Body of pancreas (tissue), 4 donors: ENCODE results near the gene COMMD10.

Experiments used
- POLR2A ChIP-seq, 3 donors: fragments of 450-650 bp; IDR thresholded peaks; one replicate each; pipeline ENCODE4 v1.6.1; 2016; ENCODE audit warnings: antibody characterized with exemption in 3 of 3, mild to moderate bottlenecking in 2 of 3
- TF ChIP-seq, protein P1 (sequence below), 7 experiments: fragments of 450-650 bp in 4 of 7; fragments of 200-600 bp in 3 of 7; sonication (generic) in 3 of 7; IDR thresholded peaks; one replicate each; pipeline ENCODE4 v1.5.1; 2016 to 2019; ENCODE audit warnings: antibody characterized with exemption in 7 of 7

DNA sequence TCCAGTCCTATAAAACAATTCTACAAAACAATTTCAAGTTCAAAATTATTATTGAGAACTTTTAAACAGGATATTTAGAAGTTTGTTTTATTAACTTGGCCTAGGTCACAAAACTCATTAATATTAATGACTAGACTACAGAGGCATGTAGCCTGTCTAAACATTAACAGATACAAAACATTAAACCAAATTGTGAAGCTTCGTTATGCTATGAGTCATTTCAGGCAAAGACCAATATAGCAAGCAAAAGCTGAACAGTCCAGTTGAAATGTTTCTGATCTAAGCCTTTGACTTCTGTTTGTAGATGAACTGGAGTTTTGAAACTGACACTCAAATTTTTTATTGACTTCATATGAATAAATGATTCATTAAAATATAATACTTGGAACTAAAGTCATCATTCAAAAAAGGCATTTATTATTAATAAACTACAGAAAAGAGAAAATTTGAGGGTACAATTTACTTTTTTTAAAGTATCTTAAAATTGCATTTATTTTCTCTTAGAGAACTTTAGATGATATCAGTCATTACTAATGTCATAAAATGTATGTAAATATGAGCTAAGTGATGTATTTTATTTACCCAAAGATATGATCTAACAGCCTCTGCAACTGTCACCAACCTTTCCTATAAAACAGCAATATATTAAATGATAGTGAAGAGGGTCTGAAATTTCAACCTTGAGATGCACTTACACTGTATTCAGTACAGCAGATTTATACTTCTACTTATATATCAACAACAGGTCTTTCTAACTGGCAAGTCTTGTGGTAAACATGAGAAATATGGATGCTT is 188.8 kb downstream of the COMMD10 start:
- TF ChIP-seq, protein P1, sequence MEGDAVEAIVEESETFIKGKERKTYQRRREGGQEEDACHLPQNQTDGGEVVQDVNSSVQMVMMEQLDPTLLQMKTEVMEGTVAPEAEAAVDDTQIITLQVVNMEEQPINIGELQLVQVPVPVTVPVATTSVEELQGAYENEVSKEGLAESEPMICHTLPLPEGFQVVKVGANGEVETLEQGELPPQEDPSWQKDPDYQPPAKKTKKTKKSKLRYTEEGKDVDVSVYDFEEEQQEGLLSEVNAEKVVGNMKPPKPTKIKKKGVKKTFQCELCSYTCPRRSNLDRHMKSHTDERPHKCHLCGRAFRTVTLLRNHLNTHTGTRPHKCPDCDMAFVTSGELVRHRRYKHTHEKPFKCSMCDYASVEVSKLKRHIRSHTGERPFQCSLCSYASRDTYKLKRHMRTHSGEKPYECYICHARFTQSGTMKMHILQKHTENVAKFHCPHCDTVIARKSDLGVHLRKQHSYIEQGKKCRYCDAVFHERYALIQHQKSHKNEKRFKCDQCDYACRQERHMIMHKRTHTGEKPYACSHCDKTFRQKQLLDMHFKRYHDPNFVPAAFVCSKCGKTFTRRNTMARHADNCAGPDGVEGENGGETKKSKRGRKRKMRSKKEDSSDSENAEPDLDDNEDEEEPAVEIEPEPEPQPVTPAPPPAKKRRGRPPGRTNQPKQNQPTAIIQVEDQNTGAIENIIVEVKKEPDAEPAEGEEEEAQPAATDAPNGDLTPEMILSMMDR (IDR thresholded peaks at IDR 0.05): no peak
- TF ChIP-seq POLR2A (IDR thresholded peaks at IDR 0.05): no peak
